Midbrain (tissue), 1 donor: Measurements from ENCODE around the gene RRP1B.
"Not testable (repeated sequence)": the region's sequence is repeated elsewhere in the genome, so short reads cannot be mapped to it uniquely, and the experiment has no call there.

Experiments used
- DNase-seq: peaks from one replicate; lab custom pipeline; 2025; lab: John Stamatoyannopoulos, UW

RRP1B gene

DNA sequence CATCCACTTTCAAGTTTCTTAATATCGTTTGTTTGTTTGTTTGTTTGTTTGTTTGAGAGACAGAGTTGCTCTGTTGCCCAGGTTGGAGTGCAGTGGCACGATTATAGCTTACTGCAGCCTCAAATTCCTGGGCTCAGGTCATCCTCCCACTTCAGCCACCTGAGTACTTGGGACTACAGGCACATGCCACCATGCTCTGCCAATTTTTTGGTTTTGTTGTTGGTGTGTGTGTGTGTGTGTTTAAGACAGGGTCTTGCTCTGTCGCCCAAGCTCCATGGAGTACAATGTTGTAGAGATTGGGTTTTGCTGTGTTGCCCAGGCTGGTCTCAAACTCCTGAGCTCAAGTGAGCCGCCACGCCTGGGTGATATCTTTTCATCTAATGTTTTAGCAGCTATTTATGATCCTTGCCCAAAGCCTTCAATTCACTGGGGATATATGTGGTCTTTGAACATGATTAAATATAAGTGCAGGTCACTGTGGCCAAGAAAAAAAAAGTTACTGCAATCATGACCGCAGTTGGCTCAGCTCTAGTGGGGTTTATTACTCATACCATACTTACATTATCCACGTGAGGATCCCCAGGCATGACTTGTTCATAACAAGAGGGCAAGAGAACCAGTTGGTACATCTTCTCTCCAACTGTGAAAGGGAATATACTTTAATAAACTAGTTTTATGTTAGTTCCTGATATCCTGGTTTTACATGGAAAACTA is 8.0 kb downstream of the RRP1B start:
- no peak for DNase-seq

DNA sequence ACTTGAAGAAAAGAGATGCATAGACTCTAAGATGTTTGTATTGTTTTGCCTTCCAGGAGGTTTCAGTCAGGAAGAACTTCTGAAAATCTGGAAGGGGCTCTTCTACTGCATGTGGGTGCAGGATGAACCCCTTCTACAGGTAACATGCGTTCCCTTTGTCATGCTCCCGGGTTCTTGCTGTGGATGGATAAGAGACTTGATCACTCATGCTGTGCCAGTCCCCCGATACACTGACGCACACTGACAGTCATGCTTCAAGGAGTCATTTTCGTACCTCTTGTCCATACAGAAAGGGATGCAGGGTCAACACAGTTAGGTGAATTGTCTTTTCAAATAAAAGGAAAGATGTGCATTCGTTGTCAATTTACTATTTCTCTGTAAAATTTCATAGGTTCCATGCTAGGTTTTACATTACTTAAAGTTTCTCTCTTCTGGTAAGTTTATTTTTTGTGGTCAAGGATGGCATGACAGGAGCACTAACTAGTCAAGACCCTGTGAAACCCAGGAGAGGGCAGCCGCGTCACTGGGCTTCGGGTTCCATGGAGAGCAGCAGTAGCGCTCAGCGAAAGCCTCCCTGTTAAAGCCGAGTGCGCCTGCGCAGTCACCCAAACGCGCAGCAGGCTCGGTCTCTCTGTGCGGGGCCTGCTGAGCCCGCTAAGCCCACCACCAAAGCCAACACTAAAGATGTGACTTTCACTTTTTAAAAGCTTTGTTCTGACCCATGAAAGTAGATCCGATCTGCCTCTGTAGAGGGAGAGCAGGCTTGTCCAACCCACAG is 10.7 kb downstream of the RRP1B start:
- no peak for DNase-seq

GRCh38 chr21:43675871-43676270 is 16.5 kb downstream of the RRP1B start:
- no peak for DNase-seq

DNA sequence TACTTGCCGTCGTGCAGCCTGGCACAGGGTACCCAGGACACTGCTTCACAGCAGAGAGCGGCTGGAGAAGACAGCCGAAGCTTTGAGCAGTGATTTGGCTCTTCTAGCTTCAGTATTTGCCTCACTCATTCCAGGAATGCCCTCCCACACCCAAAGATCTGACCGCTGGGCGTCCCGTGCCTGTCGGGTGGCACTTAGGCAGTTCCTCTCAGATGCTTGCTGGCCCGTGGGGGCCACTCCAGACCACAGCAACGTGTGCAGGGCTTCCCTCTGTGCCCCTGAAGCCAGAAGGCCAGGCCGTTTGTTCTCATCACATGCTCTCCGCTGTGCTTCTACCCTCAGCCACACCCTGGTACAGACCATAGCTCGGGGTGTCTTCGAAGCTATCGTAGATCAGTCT is 17.0 kb downstream of the RRP1B start:
- DNase-seq, result no peak

- no peak for DNase-seq
These were observed 20.6 kb downstream of the RRP1B start for GRCh38 chr21:43679951-43680350.

DNA sequence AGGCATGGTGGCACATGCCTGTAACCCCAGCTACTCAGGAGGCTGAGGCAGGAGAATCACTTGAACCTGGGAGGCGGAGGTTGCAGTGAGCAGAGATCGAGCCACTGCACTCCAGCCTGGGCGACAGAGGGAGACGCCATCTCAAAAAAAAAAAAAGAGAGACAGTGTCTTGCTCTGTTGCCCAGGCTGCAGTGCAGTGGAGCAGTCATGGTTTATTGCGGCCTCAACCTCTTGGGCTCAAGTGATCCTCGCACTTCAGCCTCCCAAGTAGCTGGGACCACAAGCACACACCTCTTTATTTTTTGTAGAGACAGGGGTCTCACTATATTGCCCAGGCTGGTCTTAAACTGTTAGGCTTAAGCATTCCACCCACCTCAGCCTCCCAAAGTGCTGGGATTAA is 21.1 kb downstream of the RRP1B start:
- DNase-seq, result not testable (repeated sequence)

DNA sequence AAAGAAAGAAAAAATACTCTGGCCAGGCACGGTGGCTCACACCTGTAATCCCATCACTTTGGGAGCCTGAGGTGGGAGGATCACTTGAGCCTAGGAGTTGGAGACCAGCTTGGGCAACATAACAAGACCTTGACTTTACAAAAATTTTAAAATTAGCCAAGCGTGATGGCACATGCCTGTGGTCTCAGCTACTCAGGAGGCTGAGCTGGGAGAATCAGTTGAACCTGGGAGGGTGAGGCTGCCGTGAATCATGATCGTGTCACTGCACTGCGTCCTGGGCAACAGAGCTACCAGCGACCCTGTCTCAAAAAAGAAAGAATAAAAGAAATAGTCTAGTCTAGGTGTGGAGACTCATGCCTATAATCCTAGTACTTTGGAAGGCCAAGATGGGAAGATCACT is 22.3 kb downstream of the RRP1B start:
- DNase-seq, result no peak

DNA sequence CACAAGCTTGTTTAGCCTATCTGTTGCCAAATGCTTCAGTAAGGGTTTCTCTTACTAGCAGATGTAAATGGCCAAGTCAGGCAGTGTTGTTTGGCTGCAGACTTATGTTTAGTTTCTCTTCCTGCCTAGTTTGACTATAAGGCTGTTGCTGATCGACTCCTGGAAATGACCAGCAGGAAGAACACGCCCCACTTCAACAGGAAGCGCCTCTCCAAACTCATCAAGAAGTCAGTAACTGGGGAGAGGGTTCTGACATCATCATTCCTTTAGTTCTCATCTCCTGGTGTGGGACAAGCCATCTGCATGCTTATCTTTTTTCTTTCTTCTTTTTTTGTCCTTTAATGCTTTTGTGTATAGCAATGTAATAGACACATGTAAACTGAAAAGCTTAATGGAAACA is 25.1 kb downstream of the RRP1B start:
- no peak for DNase-seq

GRCh38 chr21:43686811-43687565 is 27.6 kb downstream of the RRP1B start:
- DNase-seq, result no peak

- DNase-seq, result no peak
These were observed 28.4 kb downstream of the RRP1B start for GRCh38 chr21:43687566-43688399.

- DNase-seq, result no peak
These were observed 29.5 kb downstream of the RRP1B start for GRCh38 chr21:43688906-43689305.

- no peak for DNase-seq
These were observed 30.4 kb downstream of the RRP1B start for GRCh38 chr21:43689556-43690337.

GRCh38 chr21:43690346-43690745 is 31.0 kb downstream of the RRP1B start:
- no peak for DNase-seq

DNA sequence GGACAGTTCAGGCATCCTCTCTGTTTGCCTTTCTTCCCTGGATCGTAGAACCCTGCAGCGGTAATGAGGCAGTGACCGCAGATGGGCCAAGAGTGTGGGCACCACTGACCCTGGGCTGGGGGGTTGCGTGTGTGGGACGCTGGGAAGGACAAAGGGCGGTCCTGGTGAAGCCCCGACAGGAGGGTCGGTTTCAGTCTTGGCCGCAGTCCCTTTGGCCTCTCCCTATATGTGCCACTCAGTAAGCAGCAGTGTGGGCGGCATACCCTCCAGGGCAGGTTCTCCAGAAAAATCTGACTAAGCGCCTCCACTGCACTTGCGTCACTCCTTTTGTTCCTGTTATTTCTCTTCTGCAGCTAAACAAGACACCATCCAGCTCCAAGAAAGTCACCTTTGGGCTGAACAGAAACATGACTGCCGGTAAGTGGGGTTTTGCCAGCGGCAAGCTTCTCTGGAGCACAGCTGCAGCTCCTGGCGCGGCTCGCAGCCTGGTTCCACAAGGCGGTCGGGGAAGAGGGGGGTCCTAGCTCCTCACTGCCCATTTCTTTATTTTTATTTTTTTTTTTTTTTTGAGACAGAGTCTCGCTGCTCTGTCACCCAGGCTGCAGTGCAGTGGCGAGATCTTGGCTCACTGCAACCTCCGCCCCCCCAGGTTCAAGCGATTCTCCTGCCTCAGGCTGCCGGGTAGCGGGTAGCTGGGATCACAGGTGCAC is 31.9 kb downstream of the RRP1B start:
- no peak for DNase-seq

GRCh38 chr21:43691801-43692200 is 32.4 kb downstream of the RRP1B start:
- DNase-seq, result no peak

DNA sequence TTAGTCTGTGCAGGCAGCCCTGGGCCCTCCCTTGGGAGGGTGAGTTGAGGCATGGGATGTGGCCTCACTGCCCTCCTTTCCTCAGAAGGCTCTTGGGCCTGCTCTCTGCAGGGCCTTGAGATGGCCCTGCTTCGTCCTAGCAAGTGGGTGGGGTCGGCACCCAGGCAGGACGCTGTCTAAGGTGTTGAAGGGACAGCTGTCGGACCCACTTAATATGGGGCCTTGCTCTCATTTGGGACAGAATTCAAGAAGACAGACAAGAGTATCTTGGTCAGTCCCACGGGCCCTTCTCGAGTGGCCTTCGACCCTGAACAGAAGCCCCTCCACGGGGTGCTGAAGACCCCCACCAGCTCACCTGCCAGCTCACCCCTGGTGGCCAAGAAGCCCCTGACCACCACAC is 33.6 kb downstream of the RRP1B start:
- DNase-seq, result no peak

GRCh38 chr21:43693981-43694380 is 34.6 kb downstream of the RRP1B start:
- DNase-seq, result no peak

GRCh38 chr21:43694437-43695079 is 35.2 kb downstream of the RRP1B start:
- DNase-seq, result no peak

DNA sequence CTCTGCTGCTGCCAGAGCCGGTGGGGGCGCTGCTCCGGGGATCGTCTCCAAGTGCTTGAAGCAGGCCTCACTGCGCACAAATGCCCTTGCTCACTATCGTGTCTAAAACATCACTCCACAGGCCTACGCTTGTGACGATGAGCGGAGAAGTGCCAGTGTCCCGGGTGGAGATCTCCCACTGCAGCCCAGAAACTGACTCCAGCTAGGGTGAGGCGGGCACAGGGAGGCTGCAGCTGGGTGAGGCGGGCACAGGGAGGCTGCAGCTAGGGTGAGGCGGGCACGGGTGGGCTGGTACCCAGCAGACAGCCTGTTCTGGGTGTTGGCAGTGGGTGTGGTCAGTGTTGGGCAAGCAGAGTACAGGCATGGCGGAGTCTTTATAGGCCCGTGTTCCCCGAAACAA is 36.9 kb downstream of the RRP1B start:
- no peak for DNase-seq
